HG03432 (cell line): Measurements from ENCODE around the gene APCDD1L.
"Not testable (repeated sequence)": the region's sequence is repeated elsewhere in the genome, so short reads cannot be mapped to it uniquely, and the experiment has no call there.

Source experiments
- ATAC-seq: cut with Tn5 transposase; IDR thresholded peaks from one replicate; pipeline ENCODE4 v1.9.1; 2021; ENCODE audit warnings: mild to moderate bottlenecking, moderate library complexity; ENCODE audit not compliant: unreplicated experiment

APCDD1L gene

DNA sequence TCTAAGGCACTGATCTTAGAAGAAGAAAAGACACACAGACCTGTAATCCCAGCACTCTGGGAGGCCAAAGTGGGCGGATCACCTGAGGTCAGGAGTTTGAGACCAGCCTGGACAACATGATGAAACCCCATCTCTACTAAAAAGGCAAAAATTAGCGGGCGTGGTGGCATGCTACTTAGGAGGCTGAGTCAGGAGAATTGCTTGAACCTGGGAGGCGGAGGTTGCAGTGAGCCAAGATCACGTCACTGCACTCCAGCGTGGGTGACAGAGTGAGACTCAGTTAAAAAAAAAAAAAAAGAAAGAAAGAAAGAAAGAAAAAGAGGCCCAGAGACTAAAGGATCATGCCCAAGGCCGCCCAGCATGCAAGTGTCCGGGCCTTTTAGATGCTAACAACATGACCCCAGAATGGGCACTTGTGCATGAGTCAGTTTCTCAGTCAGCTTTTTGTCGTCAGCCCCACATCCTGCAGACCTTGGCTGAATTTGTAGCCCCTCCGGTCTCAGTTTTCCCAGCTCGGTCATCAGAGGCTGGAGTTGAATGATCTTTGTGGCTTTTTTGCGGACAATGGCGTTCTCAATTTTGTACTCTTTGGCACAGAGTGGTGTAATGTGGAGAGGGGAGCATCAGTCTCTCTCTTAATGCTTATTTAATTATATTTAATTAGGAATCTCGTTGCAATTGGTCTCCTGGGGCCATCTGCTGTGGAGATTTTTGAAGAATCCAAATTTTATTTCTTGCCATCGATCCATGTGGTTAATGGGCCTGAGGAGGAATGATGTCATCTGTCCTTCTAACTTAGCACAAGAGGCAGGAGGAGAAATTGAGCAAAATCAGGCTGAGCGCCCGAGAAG, 30.6 kb upstream of the APCDD1L start:
- ATAC-seq: no peak

DNA sequence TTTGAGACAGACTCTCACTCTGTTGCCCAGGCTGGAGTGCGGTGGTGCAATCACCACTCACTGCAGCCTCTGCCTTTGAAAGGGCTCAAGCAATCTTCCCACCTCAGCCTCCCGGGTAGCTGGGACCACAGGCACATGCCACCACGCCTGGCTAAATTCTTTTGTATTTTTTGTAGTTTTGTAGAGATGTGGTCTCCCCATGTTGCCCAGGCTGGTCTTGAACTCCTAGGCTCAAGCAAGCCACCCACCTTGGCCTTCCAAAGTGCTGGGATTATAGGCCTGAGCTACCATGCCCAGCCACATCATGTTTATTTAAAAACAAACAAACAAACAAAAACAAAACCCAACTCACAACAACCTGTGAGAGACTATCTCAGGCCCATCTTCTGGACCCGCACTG, 29.7 kb upstream of the APCDD1L start:
- no peak for ATAC-seq

DNA sequence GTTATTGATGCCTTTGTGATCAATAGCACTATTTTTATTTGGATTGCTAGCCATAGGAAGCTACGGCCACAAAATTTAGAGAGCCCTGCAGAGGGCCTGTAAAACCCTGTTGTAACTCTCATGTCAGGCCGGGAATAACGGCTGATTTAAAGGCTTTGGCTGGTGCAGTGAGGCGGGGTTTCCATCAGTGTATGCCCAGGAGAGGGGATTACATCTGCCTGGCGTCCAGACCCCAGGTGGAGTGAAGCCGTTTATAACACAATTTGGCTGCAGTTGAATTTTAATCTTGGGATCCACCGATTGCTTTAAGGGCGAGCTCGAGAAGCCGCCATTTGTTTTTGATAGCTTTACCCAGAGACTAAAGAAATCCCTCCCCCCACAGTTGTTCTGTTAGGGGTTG, 29.1 kb upstream of the APCDD1L start:
- no peak for ATAC-seq

DNA sequence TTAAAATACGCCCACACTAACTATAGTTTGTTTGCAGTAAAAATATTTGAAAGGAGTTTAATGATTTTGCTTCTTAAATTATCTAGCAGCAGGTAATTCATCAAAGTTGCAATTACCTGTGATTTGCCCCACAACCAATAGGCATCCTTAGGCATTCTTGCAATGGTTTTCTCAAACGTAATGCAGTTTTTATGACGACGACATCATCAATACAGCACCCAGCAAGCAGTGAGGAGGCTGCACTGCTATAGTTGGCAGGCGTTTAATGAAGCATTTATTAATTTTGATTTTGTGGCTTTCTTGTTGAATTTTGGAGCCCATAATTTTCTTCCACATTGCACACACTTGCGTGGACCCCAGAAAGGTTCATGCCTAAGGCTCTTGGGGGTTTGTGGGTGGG, 28.1 kb upstream of the APCDD1L start:
- ATAC-seq: no peak

DNA sequence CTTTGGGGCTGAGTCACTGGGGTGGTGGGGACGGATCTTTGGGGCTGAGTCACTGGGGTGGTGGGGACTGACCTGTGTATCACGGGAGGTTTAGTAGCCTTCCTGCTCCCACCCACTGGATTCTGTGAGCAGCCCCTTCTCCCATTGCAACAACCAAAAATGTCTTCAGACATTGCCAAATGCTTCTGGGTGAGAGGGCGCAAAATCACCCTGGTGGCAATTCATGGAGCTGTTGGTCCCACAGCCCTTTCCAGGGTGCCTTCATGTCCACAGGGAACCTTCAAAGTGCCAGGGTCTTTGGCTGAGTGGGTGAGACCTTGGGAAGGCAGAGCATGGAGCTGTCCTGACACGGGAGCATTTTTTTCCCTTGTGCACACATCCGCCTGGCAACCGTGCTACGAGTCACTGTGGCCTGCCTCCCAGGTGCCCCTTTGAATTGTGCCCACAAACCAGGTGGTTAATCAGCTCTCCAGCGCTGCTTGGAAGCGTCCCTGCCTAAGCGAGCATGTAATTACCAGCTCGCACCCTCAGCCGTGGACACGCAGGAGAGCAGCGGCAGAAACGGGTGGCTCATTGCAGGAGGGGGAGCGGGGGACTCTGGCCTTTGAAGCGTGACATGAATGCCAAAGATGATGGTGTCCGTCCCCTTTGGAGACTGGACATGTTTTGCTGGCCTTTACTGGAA, 27.4 kb upstream of the APCDD1L start:
- ATAC-seq: no peak

DNA sequence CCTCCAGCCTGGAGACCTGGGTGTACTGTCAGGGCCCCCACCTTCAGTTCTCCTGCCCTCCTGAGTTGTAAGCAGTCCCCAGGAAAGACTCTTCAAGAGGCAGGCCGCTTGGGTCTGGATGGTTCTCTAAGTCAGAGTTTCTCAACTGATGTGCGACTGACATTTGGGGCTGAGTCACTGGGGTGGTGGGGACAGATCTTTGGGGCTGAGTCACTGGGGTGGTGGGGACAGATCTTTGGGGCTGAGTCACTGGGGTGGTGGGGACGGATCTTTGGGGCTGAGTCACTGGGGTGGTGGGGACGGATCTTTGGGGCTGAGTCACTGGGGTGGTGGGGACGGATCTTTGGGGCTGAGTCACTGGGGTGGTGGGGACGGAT, 26.8 kb upstream of the APCDD1L start:
- not testable (repeated sequence) for ATAC-seq

DNA sequence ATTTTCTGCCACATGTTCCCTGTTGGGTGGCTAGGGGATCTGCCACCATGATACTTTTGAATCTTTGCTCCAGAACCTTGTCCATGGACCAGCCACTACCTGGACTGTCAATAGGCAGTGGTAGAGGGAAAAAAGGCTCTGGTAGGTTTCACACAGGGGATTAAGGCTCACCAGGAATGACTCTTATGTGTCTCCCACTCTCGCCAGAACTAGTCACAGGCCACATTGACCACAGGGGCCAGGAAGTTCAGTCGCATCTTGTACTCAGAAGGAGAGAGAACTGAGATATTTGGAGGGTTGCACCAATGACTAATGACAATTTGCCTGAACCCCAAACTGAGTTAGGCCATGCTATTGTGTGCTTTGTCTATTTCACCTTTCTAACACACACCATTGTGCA, 23.6 kb upstream of the APCDD1L start:
- ATAC-seq: no peak

DNA sequence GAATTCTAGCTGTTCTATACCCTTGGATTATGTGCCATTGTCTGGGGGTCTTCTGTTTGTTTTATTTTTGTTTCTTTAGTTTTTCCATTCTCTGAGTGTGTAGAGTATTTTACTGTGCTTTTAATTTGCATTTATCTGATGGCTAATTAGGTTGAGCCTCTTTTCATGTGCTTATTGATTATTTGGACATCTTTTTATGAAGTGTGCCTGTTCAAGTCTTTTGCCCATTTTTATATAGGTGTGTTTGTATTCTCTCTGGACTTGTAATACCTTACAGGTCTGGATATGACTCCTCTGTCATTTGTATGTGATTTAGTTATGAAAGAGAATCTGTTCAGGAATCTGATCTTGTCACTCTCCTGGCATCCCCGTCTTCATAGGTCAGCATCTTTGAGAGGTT, 22.6 kb upstream of the APCDD1L start:
- ATAC-seq: no peak

DNA sequence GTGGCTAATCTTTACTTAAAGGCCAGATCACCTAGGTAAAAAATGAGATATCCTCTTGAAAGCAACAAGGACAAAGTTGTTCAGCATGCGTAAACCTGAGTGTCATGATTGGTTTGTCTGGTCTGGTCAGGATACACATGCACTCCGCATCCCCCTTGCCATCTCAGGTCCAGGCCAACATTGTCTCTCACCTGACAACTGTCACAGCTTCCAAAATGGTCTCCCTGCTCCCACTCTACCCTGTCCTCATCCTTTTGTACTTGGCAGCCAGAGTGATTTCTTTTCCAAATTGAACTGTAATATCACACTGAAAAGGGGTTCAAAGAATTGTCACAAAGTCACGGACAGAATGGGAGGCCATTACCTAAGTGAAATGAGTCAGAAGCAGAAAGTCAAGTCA, 21.1 kb upstream of the APCDD1L start:
- ATAC-seq: no peak

DNA sequence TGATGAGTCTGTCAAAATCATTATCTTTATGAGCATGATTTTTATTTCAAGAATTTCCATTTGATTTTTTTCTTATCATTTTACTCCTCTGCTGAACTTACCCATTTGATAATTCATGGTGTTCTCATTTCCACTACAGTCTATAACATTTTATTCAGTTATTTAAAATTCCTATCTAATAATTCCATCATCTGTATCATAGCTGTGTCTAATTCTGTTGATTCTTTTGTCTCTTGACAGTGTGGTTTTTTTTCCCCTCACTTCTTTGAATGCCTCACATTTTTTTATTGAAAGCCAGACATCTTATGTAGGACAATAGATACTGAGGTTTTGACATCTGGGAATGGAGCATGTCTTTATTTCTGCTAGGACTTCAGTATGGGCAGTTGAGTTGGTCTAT, 16.5 kb upstream of the APCDD1L start:
- ATAC-seq: no peak

DNA sequence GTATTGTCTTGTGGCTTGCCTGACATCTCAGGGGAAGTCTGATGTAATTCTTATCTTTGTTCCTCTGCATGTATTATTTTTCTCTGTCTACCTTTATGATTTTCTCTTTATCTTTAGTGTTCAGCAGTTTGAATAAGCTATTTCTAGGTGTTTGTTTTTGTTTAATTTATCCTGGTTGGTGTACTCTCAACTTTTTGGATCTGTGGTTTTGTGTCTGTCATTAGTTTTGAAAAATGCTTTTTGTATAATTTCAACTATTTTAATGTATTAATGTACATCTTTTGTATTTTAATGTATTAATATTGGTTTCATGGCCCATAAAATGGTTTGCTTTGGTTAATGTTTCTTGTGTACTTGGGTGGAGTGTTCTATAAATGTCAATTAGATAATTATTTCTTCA, 15.9 kb upstream of the APCDD1L start:
- ATAC-seq: no peak

DNA sequence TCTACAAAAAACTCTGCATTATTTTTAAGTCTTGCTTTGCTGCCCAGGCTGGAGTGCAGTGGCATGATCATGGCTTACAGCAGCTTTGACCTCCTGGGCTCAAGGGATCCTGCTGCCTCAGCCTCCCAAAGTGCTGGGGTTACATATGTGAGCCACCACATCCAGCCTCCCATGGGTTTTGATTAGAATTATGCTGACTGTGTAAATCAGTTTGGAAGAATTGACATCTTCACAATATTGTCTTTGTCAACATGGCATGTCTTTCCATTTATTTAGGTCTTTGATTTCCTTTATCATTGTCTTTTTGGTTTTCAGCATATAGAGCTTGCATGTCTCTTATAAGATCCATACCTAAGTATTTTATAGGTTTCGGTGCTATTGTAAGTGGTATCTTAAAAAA, 13.2 kb upstream of the APCDD1L start:
- no peak for ATAC-seq

DNA sequence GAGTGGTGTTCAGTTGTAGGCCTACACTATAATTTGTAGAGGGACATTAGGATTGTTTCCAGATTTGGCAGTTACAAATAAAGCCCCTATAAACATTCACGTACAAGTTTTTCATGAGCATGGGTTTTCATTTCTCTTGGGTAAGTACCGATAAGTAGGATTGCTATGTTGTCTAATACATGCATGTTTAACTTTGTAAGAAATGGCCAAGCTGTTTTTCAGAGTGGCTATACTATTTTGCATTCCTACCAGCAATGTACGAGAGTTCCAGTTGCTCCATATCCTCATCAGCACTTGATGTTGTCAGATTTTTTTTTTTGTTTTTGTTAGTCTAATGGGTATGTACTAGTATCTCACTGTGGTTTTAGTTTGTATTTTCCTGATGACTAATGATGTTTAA, 11.2 kb upstream of the APCDD1L start:
- ATAC-seq: no peak

DNA sequence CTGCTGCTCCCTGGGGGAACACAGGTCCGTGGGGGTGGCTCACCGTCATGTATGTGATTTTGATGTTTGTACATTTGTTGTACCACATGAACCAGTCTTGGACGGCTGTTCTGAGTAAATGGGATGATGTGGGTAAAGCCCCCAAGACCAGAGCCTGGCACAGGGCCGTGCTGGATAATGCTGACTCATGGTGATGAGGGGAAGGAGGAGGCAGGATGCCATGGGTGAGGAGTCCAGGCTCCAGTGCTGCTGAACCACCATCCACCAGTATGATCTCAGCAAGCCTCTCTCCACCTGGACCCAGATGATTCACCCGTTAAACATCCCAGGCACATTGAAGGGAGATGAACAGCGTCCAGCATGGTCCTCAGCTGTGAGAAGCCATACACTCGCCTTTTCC, 9.6 kb upstream of the APCDD1L start:
- ATAC-seq: no peak

DNA sequence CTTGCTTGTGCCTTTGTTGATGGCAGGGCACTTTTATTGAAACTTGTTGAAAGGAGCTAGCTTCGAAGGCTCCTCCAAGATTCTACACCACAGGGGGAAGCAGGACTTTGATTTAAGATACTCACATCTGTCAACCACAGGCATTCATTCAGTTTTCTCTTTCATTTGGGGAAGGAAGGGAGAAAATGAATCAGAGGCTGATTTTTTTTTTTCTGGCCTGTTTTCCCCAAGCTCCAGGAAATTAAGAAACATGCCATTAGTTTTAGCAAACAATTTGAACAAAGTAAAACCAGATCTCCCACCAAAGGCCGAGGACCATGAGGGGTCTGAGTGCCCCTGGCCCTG, 8.7 kb upstream of the APCDD1L start:
- ATAC-seq: no peak

DNA sequence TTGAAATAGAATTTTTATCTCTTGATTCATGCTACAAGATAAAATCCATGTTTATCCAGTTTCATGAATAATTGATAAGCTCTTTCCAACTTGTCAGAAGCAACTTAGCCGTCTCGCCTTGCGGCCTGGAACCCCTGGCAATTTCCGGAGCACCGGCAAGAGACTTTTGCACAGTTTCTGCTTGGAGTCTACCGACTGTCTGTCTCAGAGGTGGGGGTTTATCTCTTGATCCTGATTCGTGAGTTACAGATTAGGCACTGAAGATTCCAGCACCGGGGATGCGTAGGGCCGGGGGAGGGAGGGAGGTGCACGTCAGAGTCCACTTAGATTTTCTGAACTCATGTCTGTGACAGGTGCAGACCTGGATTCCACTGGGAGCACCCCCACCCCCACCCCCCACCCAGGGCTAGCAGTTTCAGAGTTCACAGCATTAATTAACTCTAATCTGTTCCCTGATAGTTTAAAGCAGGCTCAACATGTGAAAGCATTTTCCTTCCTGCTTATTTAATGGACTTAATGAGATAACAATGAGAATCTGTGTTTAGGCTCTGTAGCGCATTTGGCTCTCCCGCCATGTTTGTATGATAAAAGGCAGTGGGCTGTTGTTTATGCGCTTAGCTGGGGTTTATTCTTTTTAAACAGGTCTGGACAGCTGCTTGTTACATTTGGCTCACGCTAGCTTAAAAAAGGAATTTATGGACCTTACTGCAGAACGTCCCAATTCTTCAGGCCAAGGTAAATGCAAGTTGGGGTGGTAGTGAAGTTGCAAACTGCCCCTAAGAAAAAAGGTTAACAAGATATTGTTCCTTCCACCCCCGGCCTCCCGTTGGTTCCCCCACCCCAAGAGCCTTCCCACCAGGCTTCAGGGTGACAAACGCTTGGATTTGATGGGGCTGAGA, 8.1 kb upstream of the APCDD1L start:
- no peak for ATAC-seq

DNA sequence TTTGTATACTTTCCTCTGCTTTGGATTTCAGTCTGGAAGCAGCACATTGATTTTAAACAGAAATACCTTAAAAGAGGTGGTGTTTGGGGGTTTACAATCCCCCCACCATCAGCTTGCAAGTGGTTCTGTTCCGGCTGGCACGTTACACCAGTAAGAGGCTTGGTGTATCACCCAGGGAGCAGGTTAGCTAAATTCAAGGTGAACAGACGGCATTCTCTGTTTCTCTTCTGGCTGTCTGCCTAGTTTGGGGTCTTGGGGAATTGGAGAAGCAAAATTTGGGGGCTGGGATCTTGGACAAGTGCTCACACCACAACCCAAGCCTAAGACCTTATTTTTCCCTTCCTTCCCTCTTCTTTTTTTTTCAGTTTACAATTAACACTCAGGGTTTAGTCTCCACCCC, 7.5 kb upstream of the APCDD1L start:
- no peak for ATAC-seq

DNA sequence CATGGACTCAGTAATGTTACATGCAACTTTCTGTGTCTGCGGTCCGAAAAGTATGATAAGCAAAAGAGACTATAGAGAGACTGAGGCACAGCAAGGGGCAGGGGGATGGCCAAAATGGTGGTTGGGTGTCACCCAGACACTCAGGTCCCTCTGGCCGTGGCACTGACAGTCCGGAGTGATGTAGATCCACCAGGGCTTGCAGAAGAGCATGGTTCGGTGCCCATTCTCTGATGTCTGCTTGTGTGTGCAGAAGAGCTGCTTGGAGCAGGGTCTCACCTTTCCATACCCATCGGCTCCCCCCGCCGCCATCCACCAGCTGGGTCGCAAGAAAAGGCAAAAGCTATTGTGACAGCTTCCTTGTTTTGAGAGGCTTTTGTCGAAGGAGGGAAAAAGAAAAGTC, 6.6 kb upstream of the APCDD1L start:
- no peak for ATAC-seq

DNA sequence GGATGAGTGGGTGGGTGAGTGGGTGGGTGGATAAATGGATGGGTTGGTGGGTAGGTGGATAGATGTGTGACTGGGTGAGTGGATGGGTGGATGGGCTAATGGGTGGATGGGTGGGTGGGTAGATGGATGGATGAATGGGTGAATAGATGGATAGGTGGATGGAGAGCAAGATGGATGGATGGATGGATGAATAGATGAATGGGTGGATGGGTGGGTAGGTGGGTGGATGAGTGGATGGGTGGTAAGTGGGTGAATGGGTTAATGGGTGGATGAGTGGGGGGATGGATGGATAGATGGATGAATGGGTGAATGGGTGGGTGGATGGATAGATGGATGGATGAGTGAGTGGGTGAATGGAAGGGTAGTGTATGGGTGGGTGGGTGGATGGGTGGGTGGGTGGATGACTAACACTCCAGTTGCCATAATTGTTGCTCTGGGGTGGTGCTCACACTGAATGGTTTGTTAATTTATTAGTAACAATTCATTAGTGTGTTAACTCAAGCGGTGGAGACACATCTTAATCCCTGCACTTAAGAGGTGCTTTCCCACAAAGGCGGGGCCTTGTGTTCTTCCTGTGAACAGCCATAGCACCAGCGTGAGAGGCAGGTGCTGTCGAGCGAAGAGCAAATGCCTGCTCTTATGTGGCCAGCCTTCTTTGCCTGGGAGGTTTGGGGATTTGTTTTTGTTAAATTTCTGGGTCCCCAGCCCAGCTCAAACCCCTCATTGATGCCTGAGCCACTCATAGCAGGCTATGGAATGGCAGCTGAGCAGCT, 4.9 kb upstream of the APCDD1L start:
- no peak for ATAC-seq

DNA sequence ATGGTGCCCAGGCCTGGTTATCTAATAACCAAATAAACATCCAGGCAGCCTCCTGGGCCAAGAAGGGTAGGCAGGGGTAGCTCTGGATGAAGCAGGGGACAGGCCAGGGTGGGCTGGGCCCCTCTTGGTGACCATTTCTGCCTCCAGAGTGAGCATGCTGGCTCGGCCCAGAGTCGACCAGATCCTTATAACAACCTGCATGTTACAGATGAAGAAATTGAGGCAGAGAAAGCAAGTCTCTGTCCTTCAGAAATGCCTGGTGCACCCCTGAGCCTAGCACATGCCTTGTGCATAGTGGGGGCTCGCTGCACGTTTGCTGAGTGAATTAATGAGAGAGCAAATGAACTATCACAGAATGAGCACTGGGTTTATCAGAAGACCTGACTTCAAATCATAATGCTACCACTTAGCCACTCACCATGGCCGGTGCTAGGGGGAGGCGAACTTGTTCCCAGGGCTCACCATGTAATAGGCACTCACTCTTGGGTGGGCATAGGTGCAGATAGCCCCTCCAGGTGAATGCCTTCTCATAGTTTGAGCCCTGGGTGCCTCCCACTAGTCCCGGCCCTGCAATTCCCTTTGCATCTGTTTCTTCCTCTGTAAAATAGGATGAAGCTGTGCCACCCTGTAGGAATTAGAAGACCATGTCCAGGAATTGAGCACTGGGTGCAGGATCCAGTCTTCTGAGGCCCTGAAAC, 3.8 kb upstream of the APCDD1L start:
- no peak for ATAC-seq
